ENCODE measurements around the gene TCF4. TPM values are rescaled to one million over a fixed set of nuclear protein-coding genes. Genes with fewer than 3 reads are reported as not detected.

Gene TCF4
- polyA plus RNA-seq, 1 donor (not counting 4 experiments of a cell fraction or from before 2014, with no cell fraction given), result 9.7 TPM

DNA sequence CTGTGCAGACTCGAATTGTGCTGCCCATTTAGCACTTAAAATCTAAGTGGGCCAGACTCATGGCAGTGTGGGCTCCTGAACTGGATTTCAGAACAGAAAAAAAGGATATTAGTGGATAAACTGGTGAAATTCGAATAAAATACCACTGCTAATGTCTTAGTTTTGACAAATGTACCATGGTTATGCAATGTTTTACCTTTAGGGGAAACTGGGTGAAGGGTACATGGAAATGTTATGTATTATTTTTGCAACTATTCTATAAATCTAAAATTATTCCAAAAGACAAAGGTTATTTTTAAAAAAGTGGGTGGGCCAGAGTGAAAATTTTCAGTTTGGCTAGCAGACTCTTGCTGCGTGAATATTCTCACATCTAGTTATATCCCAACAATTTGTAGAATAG is 368.2 kb downstream of the TCF4 start:
- no peaks in the 10 kb centered on the region for H4K20me1 ChIP-seq (ENCODE audit: control insufficient read depth, extremely low read depth, insufficient read depth, low read length)
- no peaks in the 10 kb centered on the region for H3K4me1 ChIP-seq (ENCODE audit: control insufficient read depth, extremely low read depth, insufficient read depth, low read length)
- H3K27me3 ChIP-seq (ENCODE audit: control insufficient read depth, extremely low read depth, insufficient read depth, low read length), result peaks cover 7% of the 10 kb centered on the region
- no peak for TF ChIP-seq EZH2 (IDR thresholded peaks at IDR 0.05; ENCODE audit: low read length)
- TF ChIP-seq, protein P1, sequence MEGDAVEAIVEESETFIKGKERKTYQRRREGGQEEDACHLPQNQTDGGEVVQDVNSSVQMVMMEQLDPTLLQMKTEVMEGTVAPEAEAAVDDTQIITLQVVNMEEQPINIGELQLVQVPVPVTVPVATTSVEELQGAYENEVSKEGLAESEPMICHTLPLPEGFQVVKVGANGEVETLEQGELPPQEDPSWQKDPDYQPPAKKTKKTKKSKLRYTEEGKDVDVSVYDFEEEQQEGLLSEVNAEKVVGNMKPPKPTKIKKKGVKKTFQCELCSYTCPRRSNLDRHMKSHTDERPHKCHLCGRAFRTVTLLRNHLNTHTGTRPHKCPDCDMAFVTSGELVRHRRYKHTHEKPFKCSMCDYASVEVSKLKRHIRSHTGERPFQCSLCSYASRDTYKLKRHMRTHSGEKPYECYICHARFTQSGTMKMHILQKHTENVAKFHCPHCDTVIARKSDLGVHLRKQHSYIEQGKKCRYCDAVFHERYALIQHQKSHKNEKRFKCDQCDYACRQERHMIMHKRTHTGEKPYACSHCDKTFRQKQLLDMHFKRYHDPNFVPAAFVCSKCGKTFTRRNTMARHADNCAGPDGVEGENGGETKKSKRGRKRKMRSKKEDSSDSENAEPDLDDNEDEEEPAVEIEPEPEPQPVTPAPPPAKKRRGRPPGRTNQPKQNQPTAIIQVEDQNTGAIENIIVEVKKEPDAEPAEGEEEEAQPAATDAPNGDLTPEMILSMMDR (optimal IDR thresholded peaks at IDR 0.05 in 1 of 3, IDR thresholded peaks at IDR 0.05 in 1 of 3, conservative IDR thresholded peaks at IDR 0.05 in 1 of 3; ENCODE audit: extremely low read depth in 1 of 3, insufficient read depth in 2 of 3, low read length in 3 of 3), result no peak
- H3K4me3 ChIP-seq (ENCODE audit: control insufficient read depth in 2 of 3, extremely low read depth in 1 of 3, insufficient read depth in 2 of 3, low read depth in 1 of 3, low read length in 3 of 3), result no peak overlapping the region
- no peak overlapping the region for H3K9ac ChIP-seq (ENCODE audit: control insufficient read depth, extremely low read depth, insufficient read depth, low read length)
- H3K9me3 ChIP-seq (ENCODE audit: control insufficient read depth, low read depth, low read length), result no peaks in the 10 kb centered on the region
- H3K9me1 ChIP-seq (ENCODE audit: control insufficient read depth, extremely low read depth, insufficient read depth, low read length), result no peaks in the 10 kb centered on the region
- dilution Hi-C loops (cut with MboI; ENCODE audit: extremely low pct_ligation_motif_present, low sequenced_read_pairs), result no loop called here
- DNase-seq (ENCODE audit: low read depth, low spot score), result no peak
- no peaks in the 10 kb centered on the region for H3K79me2 ChIP-seq (ENCODE audit: control insufficient read depth, insufficient read depth, low read length)
- FAIRE-seq, result no peak
- no peak overlapping the region for H3K27ac ChIP-seq (ENCODE audit: control insufficient read depth, insufficient read depth, low read length)
- no peak overlapping the region for H3K4me2 ChIP-seq (ENCODE audit: control insufficient read depth, extremely low read depth, insufficient read depth, low read depth, low read length)
- no peaks in the 10 kb centered on the region for H3K36me3 ChIP-seq (ENCODE audit: control insufficient read depth in 2 of 2, extremely low read depth in 1 of 2, insufficient read depth in 2 of 2, low read length in 2 of 2)
- H2AFZ ChIP-seq (ENCODE audit: control insufficient read depth, low read length), result no peak overlapping the region

DNA sequence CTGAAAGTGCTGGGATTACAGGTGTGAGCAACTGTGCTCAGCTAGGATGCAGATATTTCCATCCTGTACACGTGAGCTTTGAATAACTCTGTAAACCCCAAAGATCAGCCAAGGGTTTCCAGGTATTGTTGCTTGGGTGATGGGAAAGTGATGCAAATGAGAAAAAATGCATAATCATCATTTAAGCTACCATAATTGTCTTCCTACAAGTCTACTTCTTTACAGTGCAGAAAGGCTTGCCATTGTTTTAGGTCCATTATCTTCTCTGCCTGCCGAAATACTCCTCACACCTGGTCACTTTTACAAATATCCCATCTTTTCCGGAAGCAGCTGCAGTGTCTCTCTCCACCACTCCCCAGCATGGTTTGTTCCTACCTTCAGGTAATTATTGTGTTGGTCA is 368.9 kb downstream of the TCF4 start:
- dilution Hi-C loops (cut with MboI; ENCODE audit: extremely low pct_ligation_motif_present, low sequenced_read_pairs), result no loop called here
- no peaks in the 10 kb centered on the region for H3K9me3 ChIP-seq (ENCODE audit: control insufficient read depth, low read depth, low read length)
- no peaks in the 10 kb centered on the region for H3K36me3 ChIP-seq (ENCODE audit: control insufficient read depth in 2 of 2, extremely low read depth in 1 of 2, insufficient read depth in 2 of 2, low read length in 2 of 2)
- FAIRE-seq (no peak), DNase-seq (ENCODE audit: low read depth, low spot score) (no peak)
- H4K20me1 ChIP-seq (ENCODE audit: control insufficient read depth, extremely low read depth, insufficient read depth, low read length), result no peaks in the 10 kb centered on the region
- H3K4me2 ChIP-seq (ENCODE audit: control insufficient read depth, extremely low read depth, insufficient read depth, low read depth, low read length), result no peak overlapping the region
- no peaks in the 10 kb centered on the region for H3K79me2 ChIP-seq (ENCODE audit: control insufficient read depth, insufficient read depth, low read length)
- no peaks in the 10 kb centered on the region for H3K4me1 ChIP-seq (ENCODE audit: control insufficient read depth, extremely low read depth, insufficient read depth, low read length)
- H3K27ac ChIP-seq (ENCODE audit: control insufficient read depth, insufficient read depth, low read length), result no peak overlapping the region
- H2AFZ ChIP-seq (ENCODE audit: control insufficient read depth, low read length), result no peak overlapping the region
- TF ChIP-seq, protein P1 (optimal IDR thresholded peaks at IDR 0.05 in 1 of 3, IDR thresholded peaks at IDR 0.05 in 1 of 3, conservative IDR thresholded peaks at IDR 0.05 in 1 of 3; ENCODE audit: extremely low read depth in 1 of 3, insufficient read depth in 2 of 3, low read length in 3 of 3), result no peak
- TF ChIP-seq EZH2 (IDR thresholded peaks at IDR 0.05; ENCODE audit: low read length), result no peak
- H3K27me3 ChIP-seq (ENCODE audit: control insufficient read depth, extremely low read depth, insufficient read depth, low read length), result peaks cover 7% of the 10 kb centered on the region
- no peaks in the 10 kb centered on the region for H3K9me1 ChIP-seq (ENCODE audit: control insufficient read depth, extremely low read depth, insufficient read depth, low read length)
- no peak overlapping the region for H3K4me3 ChIP-seq (ENCODE audit: control insufficient read depth in 2 of 3, extremely low read depth in 1 of 3, insufficient read depth in 2 of 3, low read depth in 1 of 3, low read length in 3 of 3)
- no peak overlapping the region for H3K9ac ChIP-seq (ENCODE audit: control insufficient read depth, extremely low read depth, insufficient read depth, low read length)

Measured in keratinocyte (primary cell).